ENCODE data around the gene TMED9. TPM values are rescaled to one million over a fixed set of nuclear protein-coding genes. Genes with fewer than 3 reads are reported as not detected.
"Not testable (repeated sequence)": the region's sequence is repeated elsewhere in the genome, so short reads cannot be mapped to it uniquely, and the experiment has no call there.

The TMED9 gene
- total RNA-seq, 1 experiment from 2014 or later: 119 TPM

- DNase-seq (ENCODE audit: low read depth): no peak
Measured at GRCh38 chr5:177606071-177607051, 14.4 kb downstream of the TMED9 start.

GRCh38 chr5:177607115-177607451, 15.1 kb downstream of the TMED9 start:
- DNase-seq (ENCODE audit: low read depth): no peak

GRCh38 chr5:177607452-177608192, 15.6 kb downstream of the TMED9 start:
- peak; percentile 68 for DNase-seq (ENCODE audit: low read depth)

GRCh38 chr5:177608243-177609075, 16.5 kb downstream of the TMED9 start:
- no peak for DNase-seq (ENCODE audit: low read depth)

GRCh38 chr5:177609076-177610059, 17.4 kb downstream of the TMED9 start:
- DNase-seq (ENCODE audit: low read depth): no peak

DNA sequence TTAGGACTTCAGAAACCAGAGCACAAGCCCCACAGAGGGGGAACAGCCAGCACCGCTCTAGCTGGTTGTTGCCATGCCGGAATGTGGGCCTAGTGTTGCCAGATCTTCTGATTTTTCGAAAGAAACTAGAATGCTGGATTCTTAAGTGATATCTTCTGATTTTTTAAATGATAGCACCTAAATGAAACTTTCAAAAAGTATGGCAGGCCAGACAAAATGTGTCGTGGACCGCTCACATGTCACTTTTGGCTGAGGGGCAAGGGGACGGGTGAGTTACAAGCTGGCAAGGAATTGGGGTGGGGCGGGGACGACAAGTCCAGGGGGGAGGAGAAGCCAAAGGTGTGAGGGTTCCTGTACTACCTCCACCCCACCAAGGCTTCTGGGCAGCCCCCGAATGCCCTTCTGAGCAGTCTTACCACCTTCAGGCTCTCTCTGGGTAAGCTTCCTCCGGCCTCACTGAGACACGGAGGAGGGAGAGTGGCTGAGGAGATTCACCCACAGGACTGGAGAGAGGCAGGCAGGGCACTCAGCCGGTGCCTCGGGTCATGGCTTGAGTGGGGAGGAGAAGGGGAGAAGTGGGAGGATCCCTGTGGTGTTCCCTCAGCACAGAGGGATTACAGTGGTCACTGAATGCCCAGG, 18.2 kb downstream of the TMED9 start:
- DNase-seq (ENCODE audit: low read depth): no peak

DNA sequence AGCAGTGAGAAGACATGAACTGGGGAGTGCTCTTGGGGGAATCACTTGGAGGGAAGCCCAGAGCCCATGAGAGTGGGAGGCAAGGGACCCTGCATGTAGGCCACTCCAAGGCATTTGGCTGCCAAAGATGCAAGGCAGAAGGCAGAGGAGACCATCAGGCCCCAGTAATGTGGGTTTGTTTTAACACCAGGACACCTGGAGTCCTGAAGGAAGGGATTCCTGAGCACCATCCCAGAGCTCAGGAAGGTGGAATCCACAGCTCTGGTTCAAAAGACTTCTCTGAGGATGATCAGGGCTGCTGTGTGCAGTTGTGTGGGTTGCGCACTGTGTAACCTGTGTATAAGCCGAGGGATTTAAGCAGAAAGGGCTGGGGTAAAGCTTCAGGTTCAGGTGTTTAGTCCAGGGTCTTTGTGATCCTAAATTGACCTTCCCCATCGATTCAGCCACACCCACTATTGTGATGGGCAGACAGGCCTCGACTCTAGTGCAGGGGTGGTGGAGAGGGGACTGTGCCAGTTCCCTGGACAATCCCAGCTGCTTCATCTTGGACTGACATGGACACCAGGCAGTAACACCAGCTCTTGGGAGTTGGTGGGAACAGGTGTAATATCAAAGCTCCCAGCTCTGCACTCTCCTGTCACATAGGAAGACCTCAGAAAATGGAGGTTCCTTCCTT, 18.9 kb downstream of the TMED9 start:
- DNase-seq (ENCODE audit: low read depth): peak; percentile 9

DNA sequence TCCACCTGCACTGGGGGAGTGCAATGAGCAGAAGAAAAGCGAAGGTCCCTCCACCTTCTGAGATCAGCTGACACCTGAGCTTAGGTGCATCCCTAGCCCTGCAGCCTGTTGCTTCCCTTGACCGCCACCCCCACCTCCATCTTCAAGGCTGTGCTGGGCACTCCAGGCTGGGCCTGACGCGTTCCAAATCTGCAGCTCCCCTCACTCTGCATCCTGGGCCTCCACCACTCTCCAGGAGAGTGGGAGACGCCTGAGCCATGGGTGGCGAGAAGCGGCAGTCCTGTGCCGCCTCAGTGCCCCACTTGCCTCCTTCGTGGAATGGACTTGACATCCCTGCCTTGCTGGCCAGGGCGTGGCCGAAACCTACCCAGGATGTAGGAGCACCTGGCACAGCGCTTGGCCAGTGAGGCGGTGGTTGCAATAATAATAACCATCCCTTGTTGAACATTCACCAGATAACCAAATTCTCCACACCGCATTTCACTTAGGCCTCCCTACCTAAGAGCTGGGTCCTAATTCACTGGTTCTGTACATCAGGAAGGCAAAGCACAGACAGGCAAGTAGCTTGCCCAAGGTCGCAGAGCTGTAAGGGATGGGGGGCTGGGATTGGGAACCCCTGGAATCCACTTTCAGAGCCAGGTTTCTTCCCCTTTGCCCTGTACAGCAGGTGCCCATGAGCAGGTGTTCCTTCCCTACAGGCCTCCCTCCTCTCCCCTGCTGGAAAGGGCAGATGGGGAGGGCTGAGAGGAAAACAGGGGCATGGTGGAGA, 19.6 kb downstream of the TMED9 start:
- DNase-seq (ENCODE audit: low read depth): no peak

- no peak for DNase-seq (ENCODE audit: low read depth)
Measured at GRCh38 chr5:177612215-177612673, 20.2 kb downstream of the TMED9 start.

GRCh38 chr5:177620560-177620959, 28.6 kb downstream of the TMED9 start:
- DNase-seq (ENCODE audit: low read depth): no peak

DNA sequence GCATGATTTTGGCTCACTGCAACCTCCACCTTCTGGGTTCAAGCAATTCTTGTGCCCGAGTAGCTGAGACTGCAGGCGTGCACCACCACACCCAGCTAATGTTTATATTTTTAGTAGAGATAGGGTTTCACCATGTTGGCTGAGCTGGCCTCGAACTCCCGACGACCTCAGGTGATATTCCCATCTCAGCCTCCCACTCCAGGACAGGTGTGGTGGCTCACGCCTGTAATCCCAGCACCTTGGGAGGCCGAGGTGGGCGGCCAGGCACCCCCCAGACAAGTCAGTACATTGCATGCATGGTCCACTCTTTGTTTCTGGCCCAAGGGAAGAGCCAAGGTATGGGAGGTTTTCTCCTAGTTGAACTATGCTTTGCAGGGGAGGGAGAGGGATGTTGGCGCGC, 32.2 kb downstream of the TMED9 start:
- not testable (repeated sequence) for DNase-seq (ENCODE audit: low read depth)

DNA sequence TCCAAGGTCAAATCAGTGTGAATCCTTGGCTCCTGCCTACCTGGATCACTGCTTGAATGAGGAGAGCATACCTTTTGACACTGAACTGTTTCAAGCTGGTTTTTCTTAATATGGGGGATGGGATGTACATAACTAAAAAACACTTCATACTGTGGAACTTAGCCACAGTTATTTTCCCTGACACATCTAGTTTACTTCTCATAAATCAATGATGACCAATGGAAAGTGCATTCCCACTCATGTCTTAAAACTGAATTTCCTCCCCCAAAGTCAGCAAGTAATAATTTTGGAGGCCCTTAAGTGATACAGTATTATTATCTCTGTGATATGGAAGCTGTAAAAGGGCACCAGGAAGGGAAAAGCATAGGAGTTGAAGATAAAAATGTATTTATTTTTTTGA, 38.2 kb downstream of the TMED9 start:
- not testable (repeated sequence) for DNase-seq (ENCODE audit: low read depth)

DNA sequence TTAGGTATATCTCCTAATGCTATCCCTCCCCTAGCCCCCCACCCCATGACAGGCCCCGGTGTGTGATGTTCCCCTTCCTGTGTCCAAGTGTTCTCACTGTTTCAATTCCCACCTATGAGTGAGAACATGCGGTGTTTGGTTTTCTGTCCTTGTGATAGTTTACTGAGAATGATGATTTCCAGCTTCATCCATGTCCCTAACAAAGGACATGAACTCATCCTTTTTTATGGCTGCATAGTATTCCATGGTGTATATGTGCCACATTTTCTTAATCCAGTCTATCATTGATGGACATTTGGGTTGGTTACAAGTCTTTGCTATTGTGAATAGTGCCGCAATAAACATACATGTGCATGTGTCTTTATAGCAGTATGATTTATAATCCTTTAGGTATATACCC, 42.9 kb downstream of the TMED9 start:
- not testable (repeated sequence) for DNase-seq (ENCODE audit: low read depth)

- not testable (repeated sequence) for DNase-seq (ENCODE audit: low read depth)
Measured at GRCh38 chr5:177645462-177645861, 53.5 kb downstream of the TMED9 start.
